Peyer's patch (tissue), 4 donors: ENCODE data around the gene CUEDC2.

ENCODE experiments used
- POLR2A ChIP-seq, 2 donors: fragments of 450-650 bp; IDR thresholded peaks; one replicate each; pipeline ENCODE4 v1.5.1; 2017; ENCODE audit warnings: antibody characterized with exemption in 2 of 2, mild to moderate bottlenecking in 2 of 2, moderate library complexity in 2 of 2
- TF ChIP-seq, protein P1 (sequence below), 6 experiments: fragments of 450-650 bp in 4 of 6; fragments of 200-600 bp in 2 of 6; sonication (generic) in 1 of 6; IDR thresholded peaks; one replicate each; pipeline ENCODE4 v1.5.1; 2017 to 2019; ENCODE audit warnings: antibody characterized with exemption in 6 of 6, mild to moderate bottlenecking in 3 of 6, moderate library complexity in 1 of 6

DNA sequence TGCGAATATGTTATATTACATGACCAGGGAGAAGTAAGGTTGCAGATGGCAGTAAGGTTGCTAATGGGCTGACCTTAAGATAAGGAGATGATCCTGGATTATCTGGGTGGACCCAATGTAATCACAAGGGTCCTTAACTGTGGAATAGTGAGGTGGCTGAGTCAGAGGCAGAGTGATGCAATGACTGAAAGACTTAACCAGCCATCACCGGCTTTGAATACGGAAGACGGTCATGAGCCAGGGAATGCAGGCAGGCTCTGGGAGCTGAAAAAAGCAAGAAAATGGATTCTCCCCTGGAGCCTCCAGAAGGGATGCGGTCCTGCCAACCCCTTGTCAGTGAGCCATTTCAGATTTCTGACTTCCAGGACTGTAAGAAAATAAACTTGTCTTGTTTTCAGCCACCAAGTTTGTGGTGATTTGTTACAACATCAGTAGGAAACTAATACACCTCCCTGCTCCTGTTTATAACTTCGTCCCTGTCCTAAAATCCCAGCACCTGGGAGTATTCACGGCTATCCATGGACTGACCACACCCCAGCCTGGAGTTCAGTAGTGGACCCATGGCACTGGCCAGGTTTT lies 23.6 kb upstream of the CUEDC2 start:
- TF ChIP-seq, protein P1, sequence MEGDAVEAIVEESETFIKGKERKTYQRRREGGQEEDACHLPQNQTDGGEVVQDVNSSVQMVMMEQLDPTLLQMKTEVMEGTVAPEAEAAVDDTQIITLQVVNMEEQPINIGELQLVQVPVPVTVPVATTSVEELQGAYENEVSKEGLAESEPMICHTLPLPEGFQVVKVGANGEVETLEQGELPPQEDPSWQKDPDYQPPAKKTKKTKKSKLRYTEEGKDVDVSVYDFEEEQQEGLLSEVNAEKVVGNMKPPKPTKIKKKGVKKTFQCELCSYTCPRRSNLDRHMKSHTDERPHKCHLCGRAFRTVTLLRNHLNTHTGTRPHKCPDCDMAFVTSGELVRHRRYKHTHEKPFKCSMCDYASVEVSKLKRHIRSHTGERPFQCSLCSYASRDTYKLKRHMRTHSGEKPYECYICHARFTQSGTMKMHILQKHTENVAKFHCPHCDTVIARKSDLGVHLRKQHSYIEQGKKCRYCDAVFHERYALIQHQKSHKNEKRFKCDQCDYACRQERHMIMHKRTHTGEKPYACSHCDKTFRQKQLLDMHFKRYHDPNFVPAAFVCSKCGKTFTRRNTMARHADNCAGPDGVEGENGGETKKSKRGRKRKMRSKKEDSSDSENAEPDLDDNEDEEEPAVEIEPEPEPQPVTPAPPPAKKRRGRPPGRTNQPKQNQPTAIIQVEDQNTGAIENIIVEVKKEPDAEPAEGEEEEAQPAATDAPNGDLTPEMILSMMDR (IDR thresholded peaks at IDR 0.05) = no peak
- no peak for TF ChIP-seq POLR2A (IDR thresholded peaks at IDR 0.05)
